ENCODE data around the gene P2RX5. TPM values are rescaled to one million over a fixed set of nuclear protein-coding genes. Genes with fewer than 3 reads are reported as not detected.

The P2RX5 gene
- total RNA-seq, 1 experiment from 2014 or later, result 8.8 TPM

GRCh38 chr17:3669085-3669347 lies 26.9 kb downstream of the P2RX5 start (continued):
- TF ChIP-seq ZSCAN18 (CRISPR knock-in tag; IDR thresholded peaks at IDR 0.05) (no peak), ZNF263 (CRISPR knock-in tag; IDR thresholded peaks at IDR 0.05; ENCODE audit: low read depth) (no peak), TEAD1 (CRISPR knock-in tag; IDR thresholded peaks at IDR 0.05) (0 out of 2 replicates have a peak, but pooled peaks have one; percentile 48), MXD4 (CRISPR knock-in tag; IDR thresholded peaks at IDR 0.05; ENCODE audit: borderline replicate concordance) (no peak), USF1 (CRISPR knock-in tag; IDR thresholded peaks at IDR 0.05) (no peak), FOXJ3 (CRISPR knock-in tag; IDR thresholded peaks at IDR 0.05; ENCODE audit: borderline replicate concordance) (no peak), MYBL2 (CRISPR knock-in tag; IDR thresholded peaks at IDR 0.05) (0 out of 2 replicates have a peak, but pooled peaks have one; percentile 12), ZBTB21 (CRISPR knock-in tag; IDR thresholded peaks at IDR 0.05; ENCODE audit: borderline replicate concordance) (no peak), ESRRA (CRISPR knock-in tag; IDR thresholded peaks at IDR 0.05; ENCODE audit: borderline replicate concordance) (no peak), GTF2I (CRISPR knock-in tag; conservative IDR thresholded peaks at IDR 0.05) (no peak)
- TF ChIP-seq, protein P1, sequence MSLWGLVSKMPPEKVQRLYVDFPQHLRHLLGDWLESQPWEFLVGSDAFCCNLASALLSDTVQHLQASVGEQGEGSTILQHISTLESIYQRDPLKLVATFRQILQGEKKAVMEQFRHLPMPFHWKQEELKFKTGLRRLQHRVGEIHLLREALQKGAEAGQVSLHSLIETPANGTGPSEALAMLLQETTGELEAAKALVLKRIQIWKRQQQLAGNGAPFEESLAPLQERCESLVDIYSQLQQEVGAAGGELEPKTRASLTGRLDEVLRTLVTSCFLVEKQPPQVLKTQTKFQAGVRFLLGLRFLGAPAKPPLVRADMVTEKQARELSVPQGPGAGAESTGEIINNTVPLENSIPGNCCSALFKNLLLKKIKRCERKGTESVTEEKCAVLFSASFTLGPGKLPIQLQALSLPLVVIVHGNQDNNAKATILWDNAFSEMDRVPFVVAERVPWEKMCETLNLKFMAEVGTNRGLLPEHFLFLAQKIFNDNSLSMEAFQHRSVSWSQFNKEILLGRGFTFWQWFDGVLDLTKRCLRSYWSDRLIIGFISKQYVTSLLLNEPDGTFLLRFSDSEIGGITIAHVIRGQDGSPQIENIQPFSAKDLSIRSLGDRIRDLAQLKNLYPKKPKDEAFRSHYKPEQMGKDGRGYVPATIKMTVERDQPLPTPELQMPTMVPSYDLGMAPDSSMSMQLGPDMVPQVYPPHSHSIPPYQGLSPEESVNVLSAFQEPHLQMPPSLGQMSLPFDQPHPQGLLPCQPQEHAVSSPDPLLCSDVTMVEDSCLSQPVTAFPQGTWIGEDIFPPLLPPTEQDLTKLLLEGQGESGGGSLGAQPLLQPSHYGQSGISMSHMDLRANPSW (CRISPR knock-in tag; conservative IDR thresholded peaks at IDR 0.05; ENCODE audit: low read depth), result no peak

DNA sequence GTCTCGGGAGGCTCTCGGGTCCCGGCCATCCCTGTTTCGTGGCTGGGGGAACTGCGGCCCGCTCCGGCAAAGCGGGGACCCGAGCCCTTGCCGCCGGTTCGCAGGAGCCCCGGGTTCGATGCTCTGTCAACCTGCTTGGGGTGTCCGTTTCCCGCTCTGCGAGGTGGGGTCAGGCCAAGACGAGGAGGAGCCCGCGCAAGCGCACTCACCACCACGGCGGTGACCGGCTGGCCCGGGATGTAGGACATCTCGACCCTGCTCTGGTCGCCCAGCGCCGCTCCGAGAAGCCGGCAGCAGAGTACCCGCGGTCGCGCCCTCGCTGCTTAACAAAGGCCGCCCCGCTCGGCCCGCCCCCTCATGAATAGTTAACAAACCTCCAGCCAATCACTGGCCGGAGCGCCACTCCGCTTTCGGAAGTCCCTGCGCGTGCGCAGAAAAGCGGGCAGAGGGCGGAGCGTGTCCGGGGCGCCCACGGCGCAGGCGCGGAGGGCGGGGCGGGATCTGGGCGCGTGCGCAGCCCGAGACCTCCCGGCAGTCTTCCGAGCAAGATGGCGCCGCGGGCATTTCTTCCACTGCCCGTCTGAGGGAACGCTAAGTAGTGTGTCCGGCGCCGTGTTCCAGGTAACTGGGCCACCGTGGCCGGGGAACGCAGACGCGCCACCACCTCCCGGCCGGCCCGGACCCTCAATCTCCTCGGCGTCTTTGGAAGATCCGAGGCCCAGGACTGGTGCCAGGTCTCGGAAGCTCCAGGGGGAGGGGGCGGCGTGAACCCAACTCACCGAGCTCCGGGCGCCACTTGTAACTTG lies 27.5 kb downstream of the P2RX5 start, which contains the start of the genes EMC6 and TAX1BP3:
Gene EMC6 (plus strand): TSS at position 534 of the 806 bp plus-strand sequence. CDS start 335 bp downstream, outside the sequence.
Gene TAX1BP3 (minus strand): TSS at position 300 of the 806 bp plus-strand sequence. CDS start 52 bp downstream, at position 248.
- DNase-seq (ENCODE audit: low spot score), result peak; percentile 99
- no peaks in the 10 kb centered on the region for H3K27me3 Mint-ChIP-seq (ENCODE audit: low read depth)
- H3K4me1 Mint-ChIP-seq, result peaks cover 20% of the 10 kb centered on the region
- peak within 1 kb of the TSS; percentile 99 for H3K4me3 Mint-ChIP-seq
- peaks cover 18% of the 10 kb centered on the region for H3K36me3 Mint-ChIP-seq
- peak; percentile 94 for ATAC-seq
- H3K27ac Mint-ChIP-seq, result peak within 1 kb of the TSS; percentile 96
- ChIA-PET CTCF (interaction anchor here (0.7 to 3.2 kb wide), 4 partner anchors 15 to 178 kb away, joined by 3 to 20 read pairs (median 7); partner anchors contain the start of genes NCBP3 and P2RX5), POLR2A (interaction anchor here (0.6 to 1.0 kb wide), 3 partner anchors 9 to 84 kb away, joined by 3 to 4 read pairs (median 3); partner anchors contain the start of gene SHPK)
- no peaks in the 10 kb centered on the region for H3K9me3 Mint-ChIP-seq
- TF ChIP-seq KAT7 (CRISPR knock-in tag; IDR thresholded peaks at IDR 0.05; ENCODE audit: borderline replicate concordance) (peak; percentile 36; the same call in 1 of the 2 replicates), ZNF416 (CRISPR knock-in tag; IDR thresholded peaks at IDR 0.05) (0 out of 2 replicates have a peak, but pooled peaks have one; percentile 67), MAX (CRISPR knock-in tag; IDR thresholded peaks at IDR 0.05) (peak; percentile 64), GABPB1 (CRISPR knock-in tag; IDR thresholded peaks at IDR 0.05) (peak; percentile 5; the same call in 1 of the 2 replicates), CBFB (CRISPR knock-in tag; IDR thresholded peaks at IDR 0.05; ENCODE audit: low read depth) (0 out of 2 replicates have a peak, but pooled peaks have one; percentile 68), TP53 (CRISPR knock-in tag; IDR thresholded peaks at IDR 0.05) (0 out of 2 replicates have a peak, but pooled peaks have one; percentile 51), ETV6 (CRISPR knock-in tag; IDR thresholded peaks at IDR 0.05) (peak; percentile 46; the same call in 1 of the 2 replicates), E2F5 (CRISPR knock-in tag; IDR thresholded peaks at IDR 0.05) (peak; percentile 82), ZNF317 (CRISPR knock-in tag; IDR thresholded peaks at IDR 0.05; ENCODE audit: borderline replicate concordance, low read depth) (0 out of 2 replicates have a peak, but pooled peaks have one; percentile 29), FOXK1 (CRISPR knock-in tag; IDR thresholded peaks at IDR 0.05) (0 out of 2 replicates have a peak, but pooled peaks have one; percentile 58), SMAD4 (CRISPR knock-in tag; IDR thresholded peaks at IDR 0.05) (no peak), NFYB (CRISPR knock-in tag; conservative IDR thresholded peaks at IDR 0.05; ENCODE audit: low read depth) (peak; percentile 82), RORB (CRISPR knock-in tag; IDR thresholded peaks at IDR 0.05) (no peak), HMGXB4 (CRISPR knock-in tag; IDR thresholded peaks at IDR 0.05) (peak; percentile 50; the same call in 1 of the 2 replicates), SP1 (CRISPR knock-in tag; conservative IDR thresholded peaks at IDR 0.05) (peak; percentile 79), ZNF138 (CRISPR knock-in tag; conservative IDR thresholded peaks at IDR 0.05) (peak; percentile 73; the same call in 1 of the 2 replicates)
- TF ChIP-seq, protein P2, sequence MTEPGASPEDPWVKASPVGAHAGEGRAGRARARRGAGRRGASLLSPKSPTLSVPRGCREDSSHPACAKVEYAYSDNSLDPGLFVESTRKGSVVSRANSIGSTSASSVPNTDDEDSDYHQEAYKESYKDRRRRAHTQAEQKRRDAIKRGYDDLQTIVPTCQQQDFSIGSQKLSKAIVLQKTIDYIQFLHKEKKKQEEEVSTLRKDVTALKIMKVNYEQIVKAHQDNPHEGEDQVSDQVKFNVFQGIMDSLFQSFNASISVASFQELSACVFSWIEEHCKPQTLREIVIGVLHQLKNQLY (CRISPR knock-in tag; IDR thresholded peaks at IDR 0.05), result no peak

All from WTC11 (cell line).